ENCODE data around the gene PIN1.

- TF ChIP-seq CTCF (IDR thresholded peaks at IDR 0.05; ENCODE audit: insufficient read depth, low read depth, low read length) (no peak), EZH2 (IDR thresholded peaks at IDR 0.05; ENCODE audit: insufficient read depth, low read length) (no peak)
These were observed 3.2 kb downstream of the PIN1 start for GRCh38 chr19:9838324-9838723.
